Progenitor cell of endocrine pancreas (in vitro differentiated cells): Measurements from ENCODE around the gene DEFB127. TPM values are rescaled to one million over a fixed set of nuclear protein-coding genes. Genes with fewer than 3 reads are reported as not detected.
"Not testable (repeated sequence)": the region's sequence is repeated elsewhere in the genome, so short reads cannot be mapped to it uniquely, and the experiment has no call there.

Source experiments
- DNase-seq: peaks from one replicate; pipeline ENCODE4 v3.0.0; 2021; ENCODE audit warnings: low spot score; ENCODE audit not compliant: unreplicated experiment
- H3K27ac Mint-ChIP-seq: 2 replicates; pipeline ENCODE4 v1.8.0; 2021; ENCODE audit warnings: mild to moderate bottlenecking, moderate library complexity, mixed read lengths
- H3K27me3 Mint-ChIP-seq: 2 replicates; pipeline ENCODE4 v1.8.0; 2021; ENCODE audit warnings: mixed read lengths
- H3K36me3 Mint-ChIP-seq: 2 replicates; pipeline ENCODE4 v1.8.0; 2022; ENCODE audit warnings: mixed read lengths; ENCODE audit not compliant: insufficient read depth
- H3K4me1 Mint-ChIP-seq: 2 replicates; pipeline ENCODE4 v1.8.0; 2021; ENCODE audit warnings: low read depth, mixed read lengths
- H3K4me3 Mint-ChIP-seq: 2 replicates; pipeline ENCODE4 v1.8.0; 2021; ENCODE audit warnings: low read depth, mild to moderate bottlenecking, moderate library complexity, mixed read lengths
- H3K9me3 Mint-ChIP-seq: 2 replicates; pipeline ENCODE4 v1.8.0; 2021; ENCODE audit warnings: low read depth, mixed read lengths
- total RNA-seq: library from RNA; stranded (reverse); gene quantifications from 2 replicates; pipeline ENCODE4 v1.2.1, GENCODE V29; 2021
- TF ChIP-seq, protein P1 (sequence below): fragments of 200-600 bp; sonication (generic); IDR thresholded peaks from one replicate; pipeline ENCODE4 v1.5.0; 2021; ENCODE audit warnings: antibody characterized with exemption, mild to moderate bottlenecking; ENCODE audit not compliant: unreplicated experiment

DEFB127 gene
- total RNA-seq, 1 donor from 2014 or later, result not detected

- Mint-ChIP-seq H3K4me3 (no peak overlapping the region), H3K9me3 (peaks cover 27% of the 10 kb centered on the region), H3K27ac (no peak overlapping the region), H3K36me3 (no peaks in the 10 kb centered on the region), H3K27me3 (peaks cover 11% of the 10 kb centered on the region), H3K4me1 (peaks cover under 1% of the 10 kb centered on the region)
- no peak for DNase-seq
- TF ChIP-seq, protein P1, sequence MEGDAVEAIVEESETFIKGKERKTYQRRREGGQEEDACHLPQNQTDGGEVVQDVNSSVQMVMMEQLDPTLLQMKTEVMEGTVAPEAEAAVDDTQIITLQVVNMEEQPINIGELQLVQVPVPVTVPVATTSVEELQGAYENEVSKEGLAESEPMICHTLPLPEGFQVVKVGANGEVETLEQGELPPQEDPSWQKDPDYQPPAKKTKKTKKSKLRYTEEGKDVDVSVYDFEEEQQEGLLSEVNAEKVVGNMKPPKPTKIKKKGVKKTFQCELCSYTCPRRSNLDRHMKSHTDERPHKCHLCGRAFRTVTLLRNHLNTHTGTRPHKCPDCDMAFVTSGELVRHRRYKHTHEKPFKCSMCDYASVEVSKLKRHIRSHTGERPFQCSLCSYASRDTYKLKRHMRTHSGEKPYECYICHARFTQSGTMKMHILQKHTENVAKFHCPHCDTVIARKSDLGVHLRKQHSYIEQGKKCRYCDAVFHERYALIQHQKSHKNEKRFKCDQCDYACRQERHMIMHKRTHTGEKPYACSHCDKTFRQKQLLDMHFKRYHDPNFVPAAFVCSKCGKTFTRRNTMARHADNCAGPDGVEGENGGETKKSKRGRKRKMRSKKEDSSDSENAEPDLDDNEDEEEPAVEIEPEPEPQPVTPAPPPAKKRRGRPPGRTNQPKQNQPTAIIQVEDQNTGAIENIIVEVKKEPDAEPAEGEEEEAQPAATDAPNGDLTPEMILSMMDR, result no peak
Measured at GRCh38 chr20:187733-188132, 30.5 kb downstream of the DEFB127 start.

DNA sequence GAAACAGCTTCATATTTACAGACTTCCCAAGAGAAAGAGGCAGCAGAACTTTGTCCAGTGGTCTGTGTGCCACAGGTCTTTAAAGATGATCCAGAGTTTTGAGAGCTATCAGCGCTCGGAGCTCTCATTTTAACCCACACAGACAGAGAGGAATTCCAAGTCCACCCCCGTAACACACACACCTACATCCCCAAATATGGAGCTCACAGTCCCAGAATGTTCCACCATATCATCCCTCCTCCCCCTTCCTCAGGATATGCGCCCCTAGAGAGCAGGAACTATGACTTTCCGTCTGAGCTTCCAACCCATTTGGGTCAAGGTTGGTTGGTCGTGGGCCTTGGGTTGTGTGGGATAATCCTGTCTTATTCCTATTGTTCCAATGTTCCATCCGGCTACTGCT, 32.4 kb downstream of the DEFB127 start, which contains the start of gene DEFB128:
DEFB128 (minus strand) TSS at position 101 of the 400 bp plus-strand sequence; CDS start at position 13, 88 bp downstream.
- Mint-ChIP-seq H3K4me3 (no peak within 1 kb of the TSS), H3K9me3 (peaks cover 13% of the 10 kb centered on the region), H3K36me3 (no peaks in the 10 kb centered on the region), H3K27me3 (peaks cover 11% of the 10 kb centered on the region), H3K4me1 (no peaks in the 10 kb centered on the region), H3K27ac (no peak within 1 kb of the TSS)
- TF ChIP-seq, protein P1, result no peak
- DNase-seq, result no peak

DNA sequence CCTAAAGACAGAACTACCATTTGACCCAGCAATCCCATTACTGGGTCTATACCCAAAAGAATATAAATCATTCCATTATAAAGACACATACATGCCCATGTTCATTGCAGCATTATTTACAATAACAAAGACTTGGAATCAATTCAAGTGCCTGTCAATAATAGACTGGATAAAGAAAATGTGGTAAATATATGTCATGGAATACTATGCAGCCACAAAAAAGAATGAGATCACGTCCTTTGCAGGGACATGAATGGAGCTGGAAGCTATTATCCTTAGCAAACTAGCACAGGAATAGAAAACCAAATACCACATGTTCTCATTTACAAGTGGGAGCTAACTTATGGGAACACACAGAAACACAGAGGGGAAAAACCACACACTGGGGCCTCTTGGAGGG, 41.0 kb downstream of the DEFB127 start:
- Mint-ChIP-seq H3K4me3 (no peak overlapping the region), H3K4me1 (no peaks in the 10 kb centered on the region), H3K27me3 (no peaks in the 10 kb centered on the region), H3K36me3 (no peaks in the 10 kb centered on the region), H3K9me3 (no peaks in the 10 kb centered on the region), H3K27ac (no peak overlapping the region)
- no peak for DNase-seq
- TF ChIP-seq, protein P1, result no peak

DNA sequence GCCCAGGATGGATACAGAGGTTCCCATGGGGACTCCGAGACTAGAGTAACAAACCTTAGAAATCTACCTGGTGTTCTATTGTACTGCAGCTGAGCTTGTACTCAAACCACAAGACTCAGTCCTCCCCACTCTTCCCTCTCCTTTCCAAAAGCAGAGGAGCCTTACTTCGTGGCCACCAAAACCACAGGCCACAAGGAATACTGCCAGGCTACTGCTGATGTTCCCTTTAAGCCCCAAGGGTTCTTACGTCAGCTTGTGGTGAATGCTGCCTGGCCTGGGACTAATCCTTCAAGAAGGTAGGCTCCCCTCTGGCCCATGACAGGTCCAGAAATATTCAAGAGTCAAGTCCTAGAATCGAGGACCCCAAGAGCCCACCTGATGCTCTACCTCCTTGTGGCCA, 42.7 kb downstream of the DEFB127 start:
- Mint-ChIP-seq H3K4me3 (no peak overlapping the region), H3K9me3 (no peaks in the 10 kb centered on the region), H3K27me3 (peaks cover 5% of the 10 kb centered on the region), H3K36me3 (no peaks in the 10 kb centered on the region), H3K4me1 (peaks cover 2% of the 10 kb centered on the region), H3K27ac (no peak overlapping the region)
- TF ChIP-seq, protein P1, result no peak
- no peak for DNase-seq

- H3K4me3 Mint-ChIP-seq, H3K36me3 Mint-ChIP-seq, H3K4me1 Mint-ChIP-seq, DNase-seq, H3K9me3 Mint-ChIP-seq, H3K27ac Mint-ChIP-seq: not testable (repeated sequence)
- H3K27me3 Mint-ChIP-seq, result peaks cover 12% of the 10 kb centered on the region
Measured at GRCh38 chr20:203630-204029, 46.4 kb downstream of the DEFB127 start.

Other genes with a start within 250 kb of the DEFB127 start
- gene DEFB125, start 69.8 kb upstream of the DEFB127 start, total RNA-seq, result not detected in 2 replicates
- gene DEFB126, start 14.9 kb upstream of the DEFB127 start, total RNA-seq, result not detected in 2 replicates
- not detected in 2 replicates for gene DEFB128, start 32.3 kb downstream of the DEFB127 start, total RNA-seq
- gene DEFB129, start 69.8 kb downstream of the DEFB127 start, total RNA-seq, result not detected in 2 replicates
- gene DEFB132, start 100.3 kb downstream of the DEFB127 start, total RNA-seq, result not detected in 2 replicates
- 69.9 and 70.1 TPM in 2 replicates for gene C20orf96, start 133.3 kb downstream of the DEFB127 start, total RNA-seq
- gene ZCCHC3, start 140.1 kb downstream of the DEFB127 start, total RNA-seq, result 30.5 and 31.2 TPM in 2 replicates
- gene SOX12, start 168.1 kb downstream of the DEFB127 start, total RNA-seq, result 54.8 and 59.0 TPM in 2 replicates
- gene NRSN2, start 189.7 kb downstream of the DEFB127 start, total RNA-seq, result 28.9 and 33.0 TPM in 2 replicates
- gene TRIB3, start 223.3 kb downstream of the DEFB127 start, total RNA-seq, result 5.2 and 7.8 TPM in 2 replicates